ENCODE measurements around the gene MYNN.

Gene MYNN

GRCh38 chr3:169822983-169823382, 49.8 kb downstream of the MYNN start:
- no peak for DNase-seq (ENCODE audit: extremely low read depth in 1 of 2, low read depth in 1 of 2)

- DNase-seq (ENCODE audit: extremely low read depth in 1 of 2, low read depth in 1 of 2): no peak
Observed at GRCh38 chr3:169825316-169825715, 52.1 kb downstream of the MYNN start.

GRCh38 chr3:169827712-169828111, 54.5 kb downstream of the MYNN start:
- no peak for DNase-seq (ENCODE audit: extremely low read depth in 1 of 2, low read depth in 1 of 2)

- no peak for DNase-seq (ENCODE audit: extremely low read depth in 1 of 2, low read depth in 1 of 2)
Observed at GRCh38 chr3:169835533-169835932, 62.3 kb downstream of the MYNN start.

GRCh38 chr3:169836078-169836941, 63.1 kb downstream of the MYNN start:
- DNase-seq (ENCODE audit: extremely low read depth in 1 of 2, low read depth in 1 of 2): no peak

- no peak for DNase-seq (ENCODE audit: extremely low read depth in 1 of 2, low read depth in 1 of 2)
Observed at GRCh38 chr3:169836942-169837275, 63.7 kb downstream of the MYNN start.

- DNase-seq (ENCODE audit: extremely low read depth in 1 of 2, low read depth in 1 of 2): no peak
Observed at GRCh38 chr3:169838511-169839030, 65.4 kb downstream of the MYNN start.

Data from activated CD8-positive, alpha-beta memory T cell treated with anti-CD3 and anti-CD28 coated beads for 1 hour (primary cell).